Duodenal mucosa (tissue), 2 donors: ENCODE data around the gene MYO1D.
A peak's percentile ranks its signal among the peaks of the same experiment; 100 is the strongest.

ENCODE experiments used
- H3K27ac ChIP-seq: one replicate; pipeline ENCODE4 v1.7.0; 2013; ENCODE audit warnings: low read depth, low read length
- H3K27me3 ChIP-seq, 2 donors: one replicate each; pipeline ENCODE4 v1.7.0; 2013; ENCODE audit warnings: low read length in 2 of 2, control low read depth in 1 of 2; ENCODE audit not compliant: insufficient read depth in 2 of 2, control insufficient read depth in 1 of 2
- H3K36me3 ChIP-seq, 2 donors: one replicate each; pipeline ENCODE4 v1.7.0; 2013; ENCODE audit warnings: low read length in 2 of 2, control low read depth in 1 of 2; ENCODE audit not compliant: insufficient read depth in 2 of 2, control insufficient read depth in 1 of 2
- H3K4me1 ChIP-seq, 2 donors: one replicate each; pipeline ENCODE4 v1.7.0; 2013; ENCODE audit warnings: low read length in 2 of 2, control low read depth in 1 of 2; ENCODE audit not compliant: insufficient read depth in 2 of 2, control insufficient read depth in 1 of 2
- H3K4me3 ChIP-seq, 2 donors: one replicate each; pipeline ENCODE4 v1.7.0; 2013; ENCODE audit warnings: low read length in 2 of 2, low read depth in 1 of 2
- H3K9ac ChIP-seq, 2 donors: one replicate each; pipeline ENCODE4 v1.7.0; 2013; ENCODE audit warnings: low read length in 2 of 2, low read depth in 1 of 2
- H3K9me3 ChIP-seq, 2 donors: one replicate each; pipeline ENCODE4 v1.7.0; 2013; ENCODE audit warnings: low read length in 2 of 2, control low read depth in 1 of 2; ENCODE audit not compliant: control insufficient read depth in 1 of 2

Gene MYO1D

GRCh38 chr17:32795339-32795979 is 81.5 kb downstream of the MYO1D start:
- no peaks in the 10 kb centered on the region for H3K36me3 ChIP-seq
- no peaks in the 10 kb centered on the region for H3K9me3 ChIP-seq
- peak overlapping the region; percentile 69 for H3K27ac ChIP-seq
- H3K27me3 ChIP-seq: no peaks in the 10 kb centered on the region
- H3K4me3 ChIP-seq: peak overlapping the region; percentile 13 to 29
- H3K4me1 ChIP-seq: peaks cover 19 to 34% of the 10 kb centered on the region in 2 donors
- no peak overlapping the region for H3K9ac ChIP-seq

- no peaks in the 10 kb centered on the region for H3K9me3 ChIP-seq
- H3K36me3 ChIP-seq: no peaks in the 10 kb centered on the region
- H3K27ac ChIP-seq: peak overlapping the region; percentile 69
- H3K4me1 ChIP-seq: peaks cover 19 to 34% of the 10 kb centered on the region in 2 donors
- peak overlapping the region; percentile 13 to 29 for H3K4me3 ChIP-seq
- peak overlapping the region; percentile 22 to 27 for H3K9ac ChIP-seq
- no peaks in the 10 kb centered on the region for H3K27me3 ChIP-seq
Measured at GRCh38 chr17:32794533-32795246, 82.2 kb downstream of the MYO1D start.

GRCh38 chr17:32793841-32794240 is 83.1 kb downstream of the MYO1D start:
- Histone ChIP-seq H3K4me3 (no peak overlapping the region), H3K9me3 (no peaks in the 10 kb centered on the region), H3K27ac (no peak overlapping the region), H3K9ac (no peak overlapping the region), H3K36me3 (no peaks in the 10 kb centered on the region), H3K27me3 (no peaks in the 10 kb centered on the region), H3K4me1 (peaks cover 19 to 34% of the 10 kb centered on the region in 2 donors)

- Histone ChIP-seq H3K4me3 (no peak overlapping the region), H3K9me3 (no peaks in the 10 kb centered on the region), H3K4me1 (peaks cover 19 to 34% of the 10 kb centered on the region in 2 donors), H3K36me3 (no peaks in the 10 kb centered on the region), H3K27ac (no peak overlapping the region), H3K9ac (no peak overlapping the region), H3K27me3 (no peaks in the 10 kb centered on the region)
Measured at GRCh38 chr17:32792207-32792606, 84.7 kb downstream of the MYO1D start.

- no peak overlapping the region for H3K27ac ChIP-seq
- no peaks in the 10 kb centered on the region for H3K27me3 ChIP-seq
- H3K9ac ChIP-seq: no peak overlapping the region
- peaks cover 0 to 7% of the 10 kb centered on the region in 2 donors for H3K4me1 ChIP-seq
- no peaks in the 10 kb centered on the region for H3K36me3 ChIP-seq
- no peaks in the 10 kb centered on the region for H3K9me3 ChIP-seq
- H3K4me3 ChIP-seq: no peak overlapping the region
Measured at GRCh38 chr17:32786169-32786568, 90.8 kb downstream of the MYO1D start.

GRCh38 chr17:32784113-32784512 is 92.8 kb downstream of the MYO1D start:
- H3K27me3 ChIP-seq: no peaks in the 10 kb centered on the region
- no peak overlapping the region for H3K27ac ChIP-seq
- no peaks in the 10 kb centered on the region for H3K9me3 ChIP-seq
- H3K9ac ChIP-seq: no peak overlapping the region
- H3K4me1 ChIP-seq: peaks cover 0 to 7% of the 10 kb centered on the region in 2 donors
- H3K4me3 ChIP-seq: no peak overlapping the region
- no peaks in the 10 kb centered on the region for H3K36me3 ChIP-seq

GRCh38 chr17:32783602-32784001 is 93.3 kb downstream of the MYO1D start:
- Histone ChIP-seq H3K36me3 (no peaks in the 10 kb centered on the region), H3K4me1 (peaks cover 0 to 7% of the 10 kb centered on the region in 2 donors), H3K27me3 (no peaks in the 10 kb centered on the region), H3K27ac (no peak overlapping the region), H3K9ac (no peak overlapping the region), H3K4me3 (no peak overlapping the region), H3K9me3 (no peaks in the 10 kb centered on the region)

GRCh38 chr17:32780721-32781120 is 96.2 kb downstream of the MYO1D start:
- H3K4me3 ChIP-seq: no peak overlapping the region
- H3K4me1 ChIP-seq: peaks cover 0 to 7% of the 10 kb centered on the region in 2 donors
- H3K36me3 ChIP-seq: peaks cover 0 to 2% of the 10 kb centered on the region in 2 donors
- H3K27ac ChIP-seq: no peak overlapping the region
- H3K27me3 ChIP-seq: no peaks in the 10 kb centered on the region
- H3K9me3 ChIP-seq: no peaks in the 10 kb centered on the region
- H3K9ac ChIP-seq: no peak overlapping the region

- Histone ChIP-seq H3K36me3 (peaks cover 0 to 2% of the 10 kb centered on the region in 2 donors), H3K27me3 (no peaks in the 10 kb centered on the region), H3K4me1 (no peaks in the 10 kb centered on the region), H3K9me3 (no peaks in the 10 kb centered on the region), H3K27ac (no peak overlapping the region), H3K9ac (no peak overlapping the region), H3K4me3 (no peak overlapping the region)
Measured at GRCh38 chr17:32777922-32778321, 99.0 kb downstream of the MYO1D start.

GRCh38 chr17:32777436-32777835 is 99.5 kb downstream of the MYO1D start:
- Histone ChIP-seq H3K27ac (no peak overlapping the region), H3K36me3 (peaks cover 0 to 2% of the 10 kb centered on the region in 2 donors), H3K9me3 (no peaks in the 10 kb centered on the region), H3K4me3 (no peak overlapping the region), H3K27me3 (no peaks in the 10 kb centered on the region), H3K4me1 (no peaks in the 10 kb centered on the region), H3K9ac (no peak overlapping the region)
